Liver (tissue), 9 donors: ENCODE data around the gene ANKRD50. TPM values are rescaled to one million over a fixed set of nuclear protein-coding genes. Genes with fewer than 3 reads are reported as not detected.

ENCODE experiments used
- DNase-seq: peaks from one replicate; pipeline ENCODE4 v3.0.0-alpha.2; 2017; ENCODE audit warnings: low spot score
- H3K27ac ChIP-seq, 2 donors: one replicate each; pipeline ENCODE4 v1.7.0; 2013; ENCODE audit warnings: inconsistent platforms in 2 of 2, low read length in 2 of 2, control low read depth in 1 of 2, low read depth in 1 of 2, mild to moderate bottlenecking in 1 of 2
- H3K27me3 ChIP-seq, 4 donors: one replicate each; pipeline versions ENCODE4 v1.6.1 to v1.7.0; 2013; ENCODE audit warnings: low read length in 3 of 4, inconsistent platforms in 1 of 4, mild to moderate bottlenecking in 1 of 4, moderate library complexity in 1 of 4; ENCODE audit not compliant: control insufficient read depth in 4 of 4, insufficient read depth in 4 of 4
- H3K36me3 ChIP-seq, 4 donors: one replicate each; pipeline versions ENCODE4 v1.6.1 to v1.7.0; 2013; ENCODE audit warnings: low read length in 3 of 4, mild to moderate bottlenecking in 3 of 4, low read depth in 1 of 4, moderate library complexity in 1 of 4; ENCODE audit not compliant: control insufficient read depth in 4 of 4, insufficient read depth in 3 of 4
- H3K4me1 ChIP-seq, 4 donors: one replicate each; pipeline versions ENCODE4 v1.6.1 to v1.7.0; 2013; ENCODE audit warnings: low read length in 3 of 4, mild to moderate bottlenecking in 3 of 4, moderate library complexity in 1 of 4; ENCODE audit not compliant: control insufficient read depth in 4 of 4, insufficient read depth in 4 of 4
- H3K4me3 ChIP-seq, 3 donors: one replicate each; pipeline versions ENCODE4 v1.6.1 to v1.7.0; 2013; ENCODE audit warnings: low read length in 3 of 3, control low read depth in 1 of 3, low read depth in 1 of 3, mild to moderate bottlenecking in 1 of 3
- H3K9ac ChIP-seq, 2 donors: one replicate each; pipeline ENCODE4 v1.7.0; 2013; ENCODE audit warnings: low read length in 2 of 2, mild to moderate bottlenecking in 2 of 2, moderate library complexity in 2 of 2, control low read depth in 1 of 2, low read depth in 1 of 2
- H3K9me3 ChIP-seq, 4 donors: one replicate each; pipeline versions ENCODE4 v1.6.1 to v1.7.0; 2013; ENCODE audit warnings: low read length in 3 of 4; ENCODE audit not compliant: control insufficient read depth in 4 of 4
- EGR1 ChIP-seq, 2 donors: IDR thresholded peaks; 2 replicates each; pipeline ENCODE4 v1.6.1; 2016 to 2018; ENCODE audit warnings: antibody characterized with exemption in 2 of 2, low read depth in 2 of 2
- FOXA1 ChIP-seq: IDR thresholded peaks from 2 replicates; pipeline ENCODE4 v1.6.1; 2016; ENCODE audit warnings: antibody characterized with exemption
- GABPA ChIP-seq, 2 donors: IDR thresholded peaks in 1 of 2; conservative IDR thresholded peaks in 1 of 2; 2 replicates each; pipeline ENCODE4 v1.6.1; 2016; ENCODE audit warnings: antibody characterized with exemption in 2 of 2, mild to moderate bottlenecking in 1 of 2, moderate library complexity in 1 of 2
- HNF4A ChIP-seq, 2 donors: conservative IDR thresholded peaks; 2 replicates each; pipeline ENCODE4 v1.6.1; 2016; ENCODE audit warnings: antibody characterized with exemption in 2 of 2, mild to moderate bottlenecking in 2 of 2
- JUND ChIP-seq, 2 donors: IDR thresholded peaks; 2 replicates each; pipeline ENCODE4 v1.6.1; 2016; ENCODE audit warnings: antibody characterized with exemption in 2 of 2
- NR2F2 ChIP-seq: IDR thresholded peaks from 2 replicates; pipeline ENCODE4 v1.6.1; 2016; ENCODE audit warnings: antibody characterized with exemption
- RXRA ChIP-seq, 2 donors: IDR thresholded peaks; 2 replicates each; pipeline ENCODE4 v1.6.1; 2017 to 2018; ENCODE audit warnings: antibody characterized with exemption in 2 of 2, mild to moderate bottlenecking in 1 of 2
- SP1 ChIP-seq: IDR thresholded peaks from 2 replicates; pipeline ENCODE4 v1.6.1; 2018; ENCODE audit warnings: antibody characterized with exemption, mild to moderate bottlenecking
- TAF1 ChIP-seq: conservative IDR thresholded peaks from 2 replicates; pipeline ENCODE4 v1.6.1; 2016; ENCODE audit warnings: antibody characterized with exemption, mild to moderate bottlenecking
- WGBS: extraction: QIAGEN DNeasy Blood & Tissue Kit; methylation state at CpG from one replicate; pipeline ENCODE4 v1.1.7; 2013; 5-methylcytosine and 5-hydroxymethylcytosine counted together
- polyA plus RNA-seq, 2 donors: library from polyadenylated mRNA; stranded (reverse) in 1 of 2; unstranded in 1 of 2; fragments of 200-250 nt in 1 of 2; fragments of >200 nt in 1 of 2; fragmentation: Nextera tagmentation in 1 of 2; extraction: Ambion mirVana in 1 of 2; gene quantifications; one replicate each; pipeline versions ENCODE4 v1.2.1 to v1.2.3, GENCODE V29; 2013 to 2015
- total RNA-seq, 2 donors: library from RNA; depleted of rRNA; stranded (reverse); fragments of >200 nt; gene quantifications; one replicate each; pipeline ENCODE4 v1.2.3, GENCODE V29; 2014
- TF ChIP-seq, protein P1 (sequence below): fragments of 150-350 bp; IDR thresholded peaks from 2 replicates; pipeline ENCODE4 v1.5.1; 2017; ENCODE audit warnings: improper control_type of control experiment, low read depth, low read length; ENCODE audit not compliant: missing input control
- TF ChIP-seq, protein P2 (sequence below): IDR thresholded peaks from 2 replicates; pipeline ENCODE4 v1.6.1; 2016; ENCODE audit warnings: antibody characterized with exemption
- TF ChIP-seq, protein P3 (sequence below): IDR thresholded peaks from 2 replicates; pipeline ENCODE4 v1.6.1; 2016; ENCODE audit warnings: antibody characterized with exemption
- donor health status: healthy.
- donor health status: healthy.
- donor health status: healthy.
- donor health status: healthy.
- donor health status: healthy.

The ANKRD50 gene
- total and polyA plus RNA-seq, 4 donors, result 2.4 to 16.7 (median 6.0) TPM

DNA sequence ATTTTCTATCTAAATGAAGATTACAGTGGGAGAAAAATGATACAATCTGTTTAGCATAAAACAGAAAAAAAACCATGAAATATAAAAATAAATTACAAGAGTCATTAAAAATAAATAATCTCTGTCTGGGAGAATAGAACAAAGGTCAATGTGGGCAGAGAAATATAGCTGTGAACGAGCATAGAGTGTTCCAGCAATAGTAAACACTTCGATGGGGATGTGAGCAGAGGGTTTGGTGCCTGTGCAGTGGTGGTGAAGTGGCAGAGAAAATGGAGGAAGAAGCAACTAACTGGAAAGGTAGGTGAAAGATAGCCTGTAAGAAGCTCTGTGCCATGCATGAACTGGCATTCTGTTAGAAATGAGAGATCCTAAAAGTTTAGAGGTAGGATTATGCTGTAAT, 64.9 kb downstream of the ANKRD50 start:
- WGBS, result 24% methylated on average over 2 of the region's 2 CpGs
- no peak for TF ChIP-seq NR2F2
- no peak for TF ChIP-seq JUND (IDR thresholded peaks at IDR 0.05)
- no peak for TF ChIP-seq EGR1 (IDR thresholded peaks at IDR 0.05; ENCODE audit: low read depth in 2 of 2)
- Histone ChIP-seq H3K36me3 (no peaks in the 10 kb centered on the region), H3K9me3 (peaks cover 0 to 2% (median 0%) of the 10 kb centered on the region in 4 donors), H3K4me3 (no peak overlapping the region), H3K4me1 (peaks cover 0 to 4% (median 1%) of the 10 kb centered on the region in 4 donors), H3K27ac (no peak overlapping the region), H3K27me3 (no peaks in the 10 kb centered on the region), H3K9ac (no peak overlapping the region)
- DNase-seq, result no peak

DNA sequence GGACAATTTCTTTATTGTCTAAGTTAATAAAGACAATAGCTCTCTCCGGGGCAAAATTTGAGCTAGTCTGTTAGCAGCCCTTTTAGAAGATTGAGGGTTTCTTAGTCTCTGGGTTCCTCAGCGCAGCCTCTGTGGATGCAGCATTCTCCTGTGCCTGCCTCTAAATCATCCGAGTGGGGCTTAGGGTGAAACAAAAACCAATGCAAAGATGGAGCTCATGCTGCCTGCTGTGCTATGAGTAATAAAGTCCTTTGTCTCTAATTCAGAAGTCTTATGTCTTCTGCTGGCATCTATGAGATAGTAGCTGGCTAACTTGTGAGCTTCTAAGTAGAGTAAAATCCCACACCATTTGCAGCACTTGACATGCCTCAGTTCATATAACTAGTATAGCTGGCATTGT, 67.9 kb downstream of the ANKRD50 start:
- 93% methylated on average over 3 of the region's 3 CpGs for WGBS
- TF ChIP-seq FOXA1 (no peak), TAF1 (no peak), EGR1 (IDR thresholded peaks at IDR 0.05; ENCODE audit: low read depth in 2 of 2) (no peak), HNF4A (conservative IDR thresholded peaks at IDR 0.05) (no peak), RXRA (IDR thresholded peaks at IDR 0.05) (no peak), JUND (IDR thresholded peaks at IDR 0.05) (no peak), GABPA (IDR thresholded peaks at IDR 0.05 in 1 of 2, conservative IDR thresholded peaks at IDR 0.05 in 1 of 2) (no peak), SP1 (no peak)
- TF ChIP-seq, protein P1, sequence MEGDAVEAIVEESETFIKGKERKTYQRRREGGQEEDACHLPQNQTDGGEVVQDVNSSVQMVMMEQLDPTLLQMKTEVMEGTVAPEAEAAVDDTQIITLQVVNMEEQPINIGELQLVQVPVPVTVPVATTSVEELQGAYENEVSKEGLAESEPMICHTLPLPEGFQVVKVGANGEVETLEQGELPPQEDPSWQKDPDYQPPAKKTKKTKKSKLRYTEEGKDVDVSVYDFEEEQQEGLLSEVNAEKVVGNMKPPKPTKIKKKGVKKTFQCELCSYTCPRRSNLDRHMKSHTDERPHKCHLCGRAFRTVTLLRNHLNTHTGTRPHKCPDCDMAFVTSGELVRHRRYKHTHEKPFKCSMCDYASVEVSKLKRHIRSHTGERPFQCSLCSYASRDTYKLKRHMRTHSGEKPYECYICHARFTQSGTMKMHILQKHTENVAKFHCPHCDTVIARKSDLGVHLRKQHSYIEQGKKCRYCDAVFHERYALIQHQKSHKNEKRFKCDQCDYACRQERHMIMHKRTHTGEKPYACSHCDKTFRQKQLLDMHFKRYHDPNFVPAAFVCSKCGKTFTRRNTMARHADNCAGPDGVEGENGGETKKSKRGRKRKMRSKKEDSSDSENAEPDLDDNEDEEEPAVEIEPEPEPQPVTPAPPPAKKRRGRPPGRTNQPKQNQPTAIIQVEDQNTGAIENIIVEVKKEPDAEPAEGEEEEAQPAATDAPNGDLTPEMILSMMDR, result no peak
- TF ChIP-seq, protein P2, sequence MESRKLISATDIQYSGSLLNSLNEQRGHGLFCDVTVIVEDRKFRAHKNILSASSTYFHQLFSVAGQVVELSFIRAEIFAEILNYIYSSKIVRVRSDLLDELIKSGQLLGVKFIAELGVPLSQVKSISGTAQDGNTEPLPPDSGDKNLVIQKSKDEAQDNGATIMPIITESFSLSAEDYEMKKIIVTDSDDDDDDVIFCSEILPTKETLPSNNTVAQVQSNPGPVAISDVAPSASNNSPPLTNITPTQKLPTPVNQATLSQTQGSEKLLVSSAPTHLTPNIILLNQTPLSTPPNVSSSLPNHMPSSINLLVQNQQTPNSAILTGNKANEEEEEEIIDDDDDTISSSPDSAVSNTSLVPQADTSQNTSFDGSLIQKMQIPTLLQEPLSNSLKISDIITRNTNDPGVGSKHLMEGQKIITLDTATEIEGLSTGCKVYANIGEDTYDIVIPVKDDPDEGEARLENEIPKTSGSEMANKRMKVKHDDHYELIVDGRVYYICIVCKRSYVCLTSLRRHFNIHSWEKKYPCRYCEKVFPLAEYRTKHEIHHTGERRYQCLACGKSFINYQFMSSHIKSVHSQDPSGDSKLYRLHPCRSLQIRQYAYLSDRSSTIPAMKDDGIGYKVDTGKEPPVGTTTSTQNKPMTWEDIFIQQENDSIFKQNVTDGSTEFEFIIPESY, result no peak
- Histone ChIP-seq H3K27me3 (no peaks in the 10 kb centered on the region), H3K9ac (no peak overlapping the region), H3K4me3 (no peak overlapping the region), H3K27ac (no peak overlapping the region), H3K4me1 (peaks cover 0 to 3% (median under 1%) of the 10 kb centered on the region in 4 donors), H3K36me3 (no peaks in the 10 kb centered on the region), H3K9me3 (no peaks in the 10 kb centered on the region)
- DNase-seq, result no peak

DNA sequence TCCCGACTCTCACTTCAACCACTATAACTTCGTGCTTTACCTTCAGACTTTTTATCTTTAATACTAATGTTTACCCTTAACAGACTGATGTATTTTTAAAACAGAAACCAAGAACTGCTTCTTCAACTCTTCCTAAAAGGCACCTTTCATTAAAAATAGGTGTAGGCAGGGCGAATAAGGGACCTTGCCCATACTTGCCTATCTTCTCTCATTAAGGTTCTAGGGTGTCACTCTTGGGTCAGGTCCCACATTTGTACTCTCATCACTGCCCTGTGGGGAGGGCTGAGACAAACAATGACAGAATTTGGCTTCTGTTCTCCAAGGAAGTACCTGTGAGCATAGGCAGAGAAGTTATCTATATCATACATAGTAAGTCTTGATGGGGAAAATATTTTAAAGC, 69.7 kb downstream of the ANKRD50 start:
- 96% methylated on average over 3 of the region's 3 CpGs for WGBS
- H3K9me3 ChIP-seq, result no peaks in the 10 kb centered on the region
- H3K36me3 ChIP-seq, result no peaks in the 10 kb centered on the region
- H3K27ac ChIP-seq, result no peak overlapping the region
- H3K27me3 ChIP-seq, result no peaks in the 10 kb centered on the region
- DNase-seq, result no peak
- H3K9ac ChIP-seq, result no peak overlapping the region
- H3K4me3 ChIP-seq, result no peak overlapping the region
- no peak for TF ChIP-seq HNF4A (conservative IDR thresholded peaks at IDR 0.05)
- TF ChIP-seq, protein P3, sequence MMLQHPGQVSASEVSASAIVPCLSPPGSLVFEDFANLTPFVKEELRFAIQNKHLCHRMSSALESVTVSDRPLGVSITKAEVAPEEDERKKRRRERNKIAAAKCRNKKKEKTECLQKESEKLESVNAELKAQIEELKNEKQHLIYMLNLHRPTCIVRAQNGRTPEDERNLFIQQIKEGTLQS, result no peak
- H3K4me1 ChIP-seq, result no peaks in the 10 kb centered on the region
